Raji (cell line): ENCODE measurements around the gene RFWD3.

ENCODE experiments used
- POLR2A ChIP-seq: IDR thresholded peaks from 2 replicates; pipeline ENCODE4 v1.6.1; 2011; ENCODE audit warnings: low read depth, low read length, control low read depth; ENCODE audit not compliant: insufficient read depth

Gene RFWD3

DNA sequence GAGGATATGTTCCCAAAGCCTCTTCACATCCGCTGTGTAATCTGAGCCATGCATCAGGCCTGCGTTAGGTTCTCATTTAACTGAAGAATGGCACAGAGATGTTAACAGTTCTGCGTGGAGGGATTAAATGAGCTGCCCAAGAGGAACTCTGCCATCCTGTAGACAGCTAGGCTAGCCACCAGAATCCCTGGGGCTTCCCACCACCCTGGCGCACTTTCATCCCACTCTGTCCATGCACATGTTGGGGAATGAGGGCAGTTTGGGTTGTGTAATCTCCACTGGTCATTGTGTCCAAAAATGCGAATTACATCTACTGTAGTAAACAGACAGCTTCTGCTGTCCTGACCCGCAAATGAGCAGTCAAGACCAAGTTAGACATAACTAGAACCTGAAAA is 58.7 kb downstream of the RFWD3 start:
- TF ChIP-seq POLR2A: no peak

GRCh38 chr16:74607310-74607961 is 59.2 kb downstream of the RFWD3 start:
- TF ChIP-seq POLR2A: no peak

DNA sequence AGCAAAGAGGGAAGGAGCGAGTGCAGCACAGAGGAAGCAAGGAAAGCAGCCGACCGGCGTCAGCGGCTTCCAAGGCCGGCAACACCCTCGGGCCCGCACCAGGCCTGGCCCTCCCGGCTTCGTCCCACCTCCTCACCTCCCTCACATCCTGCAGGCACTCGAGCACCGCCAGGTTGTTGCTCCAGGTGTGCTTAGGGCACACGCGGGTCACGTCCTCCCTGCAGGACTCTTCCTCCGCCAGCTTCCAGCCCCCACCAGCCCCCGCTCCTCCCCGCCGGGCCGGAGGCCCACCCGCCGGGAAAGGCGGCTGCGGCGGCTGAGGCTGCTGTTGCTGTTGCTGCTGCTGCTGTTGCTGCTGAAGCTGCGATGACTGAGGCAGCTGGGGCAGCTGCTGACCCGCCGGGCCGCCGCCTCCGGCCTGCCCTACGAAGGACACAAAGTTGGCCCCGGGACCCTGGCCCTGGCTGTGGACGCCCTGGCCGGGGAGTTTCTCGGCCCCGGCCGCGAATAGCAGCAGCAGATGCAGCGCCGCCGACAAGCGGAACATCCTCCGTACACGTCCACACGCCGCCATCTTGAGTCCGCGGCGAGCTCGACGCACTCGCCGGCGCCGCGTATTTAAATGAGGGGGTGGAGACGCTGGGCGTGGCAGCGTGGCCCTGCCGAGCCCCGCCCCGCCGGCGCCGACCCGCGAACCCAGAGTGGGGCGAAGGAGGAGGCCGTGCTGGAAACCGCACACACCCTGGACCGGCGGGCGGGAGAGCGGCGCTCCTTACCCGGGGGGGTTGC is 60.0 kb downstream of the RFWD3 start, which contains the start of gene GLG1:
Gene GLG1 (minus strand): TSS at position 594 of the 789 bp plus-strand sequence. CDS start 20 bp downstream, at position 574.
- peak; percentile 97 for TF ChIP-seq POLR2A

DNA sequence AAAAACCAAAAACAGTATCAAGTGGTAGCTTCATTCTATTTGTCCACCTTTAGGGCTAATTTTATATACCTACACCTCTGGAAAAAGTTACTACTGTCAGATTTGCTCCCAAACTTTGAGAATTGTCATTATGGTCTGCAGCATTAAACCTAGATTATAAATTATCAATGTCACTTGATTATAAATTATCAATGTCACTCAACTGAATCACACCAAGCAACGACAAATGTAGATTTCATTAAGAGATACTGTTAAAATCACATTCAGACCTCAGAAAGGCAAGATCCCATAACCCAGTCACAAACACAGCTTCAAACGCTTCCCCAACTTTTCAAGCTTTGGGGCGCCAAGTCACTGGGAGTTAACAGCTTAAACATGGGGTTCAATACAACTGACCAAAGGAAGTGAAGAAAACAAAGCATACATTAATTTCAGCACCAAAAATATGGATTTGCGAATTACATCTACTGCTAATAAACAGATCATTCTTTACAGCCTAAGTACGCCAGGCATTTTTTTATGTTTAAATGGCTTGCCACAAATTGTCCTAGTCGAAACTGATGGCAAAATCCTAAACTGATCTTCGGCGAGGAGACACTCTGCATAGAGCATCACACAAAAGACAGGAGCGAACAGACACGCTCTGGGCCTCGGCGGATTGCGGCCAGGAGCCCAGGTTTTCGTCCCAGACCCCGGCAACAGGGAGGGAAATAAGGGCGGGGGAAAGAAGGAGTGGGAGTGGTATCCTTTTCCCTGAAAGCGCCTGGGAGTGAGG is 60.7 kb downstream of the RFWD3 start:
- no peak for TF ChIP-seq POLR2A

DNA sequence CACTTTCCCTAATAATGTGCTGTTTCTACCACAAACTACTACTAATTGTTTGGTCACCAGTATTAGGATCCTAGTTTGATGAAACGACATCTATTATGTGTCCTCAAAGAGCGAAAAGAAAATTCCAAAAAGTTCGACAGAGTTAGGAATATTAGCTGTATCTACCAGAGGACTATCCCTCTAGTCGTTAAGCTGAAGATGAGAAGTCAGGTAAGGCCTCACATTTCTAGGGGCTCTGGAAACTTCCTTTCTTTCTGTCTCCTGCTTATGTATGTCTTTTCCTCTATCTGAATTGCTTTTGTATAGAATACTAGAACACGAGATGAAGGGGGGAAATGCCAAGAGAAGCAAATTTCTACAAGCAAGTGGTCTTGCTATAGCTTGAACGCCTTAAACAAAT is 61.3 kb downstream of the RFWD3 start:
- no peak for TF ChIP-seq POLR2A

DNA sequence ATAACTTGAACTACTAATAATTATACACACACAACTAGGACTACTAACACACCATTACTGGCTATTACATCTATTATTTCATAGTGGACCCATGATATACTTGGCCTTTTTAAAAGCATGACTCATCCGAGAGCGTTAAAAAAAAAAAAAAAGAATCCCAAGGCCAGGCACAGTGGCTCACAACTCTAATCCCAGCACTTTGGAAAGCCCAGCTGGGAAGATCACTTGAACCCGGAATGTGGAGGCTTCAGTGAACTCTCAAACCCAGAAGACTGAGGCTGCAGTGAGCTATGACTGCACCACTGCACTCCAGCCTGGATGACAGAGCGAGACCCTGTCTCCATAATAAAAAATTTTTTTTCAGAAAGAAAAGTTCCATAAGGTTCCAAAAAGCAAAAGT is 62.8 kb downstream of the RFWD3 start:
- no peak for TF ChIP-seq POLR2A

DNA sequence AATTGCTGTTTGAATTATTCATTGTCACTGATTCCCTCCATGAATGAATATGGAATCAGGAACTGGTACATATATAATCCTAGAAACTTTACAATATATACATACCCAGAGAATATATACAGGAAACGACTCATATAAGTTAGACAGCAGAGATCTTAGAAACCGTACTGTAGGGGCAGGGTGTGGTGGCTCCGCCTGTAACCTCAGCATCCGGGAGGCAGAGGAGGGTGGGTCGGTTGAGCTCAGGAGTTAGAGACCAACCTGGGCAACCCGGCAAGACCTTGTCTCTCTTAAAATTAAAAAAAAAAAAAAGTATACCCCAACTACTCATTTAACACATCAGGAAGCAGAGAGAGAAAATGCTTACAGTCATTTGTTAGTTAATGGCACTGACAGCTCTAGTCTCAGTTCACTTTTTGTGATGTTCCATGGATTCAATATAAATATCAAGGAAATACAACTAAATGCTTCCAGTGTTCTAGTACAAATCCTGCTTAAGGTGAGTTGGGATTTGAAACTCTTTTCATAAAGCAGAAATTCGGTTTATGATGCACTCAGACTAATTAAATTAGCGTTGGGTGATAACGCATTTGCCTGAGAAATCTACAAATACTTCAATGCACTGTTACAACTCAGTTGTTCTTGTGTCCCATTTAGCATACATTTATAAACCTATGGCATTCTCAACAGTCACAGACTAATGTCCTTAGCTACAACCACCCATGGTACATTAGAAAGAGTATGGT is 65.4 kb downstream of the RFWD3 start:
- no peak for TF ChIP-seq POLR2A

GRCh38 chr16:74596586-74596985 is 70.1 kb downstream of the RFWD3 start:
- TF ChIP-seq POLR2A: no peak

DNA sequence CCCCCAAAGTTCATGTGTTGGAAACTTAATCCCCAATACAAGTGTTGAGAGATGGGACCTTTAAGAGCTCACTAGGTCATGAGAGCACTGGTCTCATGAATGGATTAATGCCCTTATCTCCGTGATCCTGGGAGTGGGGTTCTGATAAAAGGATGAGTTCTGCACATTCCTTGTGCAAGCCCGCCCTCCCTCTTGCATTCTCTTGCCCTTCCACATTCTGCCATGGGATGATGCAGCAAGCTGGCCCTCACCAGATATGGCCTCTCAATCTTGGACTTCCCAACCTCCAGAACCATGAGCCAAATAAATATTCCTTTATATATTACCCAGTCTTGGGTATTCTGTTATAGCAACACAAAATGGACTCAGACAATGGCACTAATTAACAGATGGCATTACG is 73.8 kb downstream of the RFWD3 start:
- TF ChIP-seq POLR2A: no peak

- TF ChIP-seq POLR2A: no peak
These were observed 74.6 kb downstream of the RFWD3 start for GRCh38 chr16:74591876-74592650.

GRCh38 chr16:74586948-74587347 is 79.7 kb downstream of the RFWD3 start:
- no peak for TF ChIP-seq POLR2A

DNA sequence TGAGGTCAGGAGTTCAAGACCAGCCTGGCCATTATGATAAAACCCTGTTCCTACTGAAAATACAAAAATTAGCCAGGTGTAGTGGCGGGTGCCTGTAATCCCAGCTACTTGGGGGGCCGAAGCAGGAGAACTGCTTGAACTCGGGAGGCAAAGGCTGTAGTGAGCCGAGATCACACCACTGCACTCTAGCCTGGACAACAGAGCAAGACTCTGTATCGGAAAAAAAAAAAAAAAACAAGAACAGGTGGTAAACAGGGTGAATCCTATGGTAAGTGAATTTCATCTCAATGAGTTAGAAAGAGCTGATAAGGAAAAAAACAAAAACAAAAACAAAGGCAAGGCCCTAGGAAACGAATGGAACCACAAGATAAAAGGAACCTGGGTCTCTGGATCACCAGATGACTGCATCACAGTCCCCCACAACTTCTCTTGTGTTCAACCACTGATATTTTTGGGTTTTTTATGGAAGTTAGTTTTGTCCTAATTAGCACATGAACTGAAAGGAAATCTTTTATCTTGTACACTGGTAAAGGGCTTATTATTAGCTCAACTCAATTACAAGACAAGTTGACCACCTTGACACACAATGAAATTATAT is 80.7 kb downstream of the RFWD3 start:
- TF ChIP-seq POLR2A: no peak

- no peak for TF ChIP-seq POLR2A
These were observed 82.6 kb downstream of the RFWD3 start for GRCh38 chr16:74583926-74584666.

DNA sequence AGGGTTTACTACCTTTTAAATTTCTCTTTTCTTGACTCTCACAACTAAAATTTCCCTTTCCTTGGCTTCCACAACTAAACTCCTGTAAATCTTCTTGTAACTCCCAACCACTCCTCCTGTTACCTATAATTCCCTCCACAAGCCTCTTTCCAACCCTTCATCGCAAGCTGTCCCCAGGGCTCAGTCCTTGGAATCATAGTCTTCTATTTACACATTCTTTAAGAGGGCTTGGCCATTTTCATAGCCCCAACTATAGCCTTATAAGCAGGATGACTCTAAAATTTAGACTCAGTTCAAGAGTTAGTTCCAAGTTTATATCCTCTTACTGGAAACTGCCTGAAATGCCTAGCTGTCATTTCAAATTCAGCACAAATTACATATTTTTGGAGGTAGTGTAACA is 83.7 kb downstream of the RFWD3 start:
- no peak for TF ChIP-seq POLR2A

GRCh38 chr16:74580833-74581232 is 85.8 kb downstream of the RFWD3 start:
- TF ChIP-seq POLR2A: no peak
